Sigmoid colon (tissue), 7 donors: ENCODE results near the gene AMBP. TPM values are rescaled to one million over a fixed set of nuclear protein-coding genes. Genes with fewer than 3 reads are reported as not detected.

Experiments used
- DNase-seq: peaks from one replicate; pipeline ENCODE4 v3.0.0-alpha.2; 2019
- H3K27ac ChIP-seq, 4 donors: fragments of 200-600 bp; sonication (generic); one replicate each; pipeline ENCODE4 v1.5.1; 2016 to 2019; ENCODE audit warnings: mild to moderate bottlenecking in 1 of 4
- H3K27me3 ChIP-seq, 3 donors: fragments of 200-600 bp; sonication (generic); one replicate each; pipeline ENCODE4 v1.5.1; 2019; ENCODE audit warnings: mild to moderate bottlenecking in 1 of 3
- H3K36me3 ChIP-seq, 4 donors: fragments of 200-600 bp; sonication (generic); one replicate each; pipeline ENCODE4 v1.5.1; 2016 to 2019
- H3K4me1 ChIP-seq, 4 donors: fragments of 200-600 bp; sonication (generic); one replicate each; pipeline ENCODE4 v1.5.1; 2017 to 2019
- H3K4me3 ChIP-seq, 4 donors: fragments of 200-600 bp; sonication (generic); one replicate each; pipeline ENCODE4 v1.5.1; 2017 to 2019; ENCODE audit warnings: mild to moderate bottlenecking in 2 of 4, moderate library complexity in 1 of 4
- H3K9me3 ChIP-seq, 4 donors: fragments of 200-600 bp in 3 of 4; sonication (generic) in 3 of 4; one replicate each; pipeline versions ENCODE4 v1.5.1 to v1.6.1; 2013 to 2019
- EP300 ChIP-seq, 4 donors: sonication (generic); formaldehyde crosslinking; IDR thresholded peaks; one replicate each; pipeline ENCODE4 v1.6.1; 2017; ENCODE audit warnings: antibody characterized with exemption in 4 of 4
- POLR2A ChIP-seq, 2 donors: fragments of 450-650 bp; IDR thresholded peaks; one replicate each; pipeline ENCODE4 v1.6.1; 2016; ENCODE audit warnings: antibody characterized with exemption in 2 of 2, mild to moderate bottlenecking in 2 of 2, moderate library complexity in 2 of 2
- POLR2AphosphoS5 ChIP-seq, 4 donors: sonication (generic); formaldehyde crosslinking; IDR thresholded peaks; one replicate each; pipeline ENCODE4 v1.6.1; 2017; ENCODE audit warnings: antibody characterized with exemption in 4 of 4
- WGBS, 2 donors: extraction: QIAGEN DNeasy Blood & Tissue Kit; methylation state at CpG; one replicate each; pipeline ENCODE4 v1.1.7; 2013; 5-methylcytosine and 5-hydroxymethylcytosine counted together
- intact Hi-C: fragments of 100-400 bp; cut with DNase I; formaldehyde crosslinking; loops from one replicate; pipeline ENCODE4 v1.15.1; 2023
- polyA plus RNA-seq, 3 donors: library from polyadenylated mRNA; stranded (reverse); fragments of 200-250 nt; gene quantifications; one replicate each; pipeline ENCODE4 v1.2.3, GENCODE V29; 2013
- total RNA-seq, 4 donors: library from RNA; depleted of rRNA; stranded (reverse); fragments of >200 nt; gene quantifications; one replicate each; pipeline ENCODE4 v1.1.0, GENCODE V29; 2016
- TF ChIP-seq, protein P1 (sequence below), 4 experiments: fragments of 450-650 bp in 3 of 4; fragments of 200-600 bp in 1 of 4; IDR thresholded peaks; one replicate each; pipeline ENCODE4 v1.5.1; 2016 to 2019; ENCODE audit warnings: antibody characterized with exemption in 4 of 4, mild to moderate bottlenecking in 3 of 4, moderate library complexity in 2 of 4
- donor health status: healthy with polysubstance abuse.
- donor health status: Bipolar disorder and iron deficiency.
- donor health status: healthy.

AMBP gene
- total and polyA plus RNA-seq, 7 donors = 0.66 TPM; not detected in 6

DNA sequence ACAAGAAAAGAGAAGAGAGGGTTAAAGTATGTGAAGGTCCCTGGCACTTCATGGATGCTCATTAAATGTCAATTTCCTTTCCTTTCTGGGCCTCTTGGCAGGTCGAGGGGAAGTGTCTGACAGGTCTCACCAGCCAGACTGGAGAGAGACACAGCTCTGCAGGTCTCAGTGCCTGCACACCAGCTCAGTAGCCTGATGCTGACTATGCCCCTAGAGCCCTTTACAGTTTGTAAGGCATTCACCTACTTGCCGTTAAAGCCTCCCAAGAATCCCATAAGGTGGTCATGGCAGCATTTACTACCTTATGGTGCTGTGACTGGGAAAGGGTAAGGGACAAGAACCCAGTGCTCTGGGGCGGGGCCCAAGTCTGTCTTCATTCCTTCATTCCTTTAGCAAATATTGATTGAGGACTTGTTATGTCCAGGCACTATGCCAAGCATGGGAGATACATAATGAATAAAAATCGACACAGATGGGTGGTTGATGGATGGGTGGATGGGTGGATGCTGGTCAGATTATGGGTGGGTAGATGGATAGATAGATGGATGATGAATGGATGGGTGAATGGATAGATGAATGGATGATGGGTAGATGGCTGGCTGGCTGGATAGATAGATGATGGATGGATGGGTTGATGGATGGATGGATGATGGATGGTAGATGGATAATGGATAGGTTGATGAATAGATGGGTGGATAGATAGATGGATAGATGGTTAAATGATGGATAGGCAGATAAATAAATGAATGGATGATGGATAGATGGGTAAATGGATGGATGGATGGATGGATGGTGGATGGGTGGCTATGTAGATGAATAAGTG is 42.3 kb upstream of the AMBP start:
- TF ChIP-seq, protein P1, sequence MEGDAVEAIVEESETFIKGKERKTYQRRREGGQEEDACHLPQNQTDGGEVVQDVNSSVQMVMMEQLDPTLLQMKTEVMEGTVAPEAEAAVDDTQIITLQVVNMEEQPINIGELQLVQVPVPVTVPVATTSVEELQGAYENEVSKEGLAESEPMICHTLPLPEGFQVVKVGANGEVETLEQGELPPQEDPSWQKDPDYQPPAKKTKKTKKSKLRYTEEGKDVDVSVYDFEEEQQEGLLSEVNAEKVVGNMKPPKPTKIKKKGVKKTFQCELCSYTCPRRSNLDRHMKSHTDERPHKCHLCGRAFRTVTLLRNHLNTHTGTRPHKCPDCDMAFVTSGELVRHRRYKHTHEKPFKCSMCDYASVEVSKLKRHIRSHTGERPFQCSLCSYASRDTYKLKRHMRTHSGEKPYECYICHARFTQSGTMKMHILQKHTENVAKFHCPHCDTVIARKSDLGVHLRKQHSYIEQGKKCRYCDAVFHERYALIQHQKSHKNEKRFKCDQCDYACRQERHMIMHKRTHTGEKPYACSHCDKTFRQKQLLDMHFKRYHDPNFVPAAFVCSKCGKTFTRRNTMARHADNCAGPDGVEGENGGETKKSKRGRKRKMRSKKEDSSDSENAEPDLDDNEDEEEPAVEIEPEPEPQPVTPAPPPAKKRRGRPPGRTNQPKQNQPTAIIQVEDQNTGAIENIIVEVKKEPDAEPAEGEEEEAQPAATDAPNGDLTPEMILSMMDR (IDR thresholded peaks at IDR 0.05) = no peak
- no peak for TF ChIP-seq POLR2A (IDR thresholded peaks at IDR 0.05)
- TF ChIP-seq POLR2AphosphoS5 (IDR thresholded peaks at IDR 0.05) = no peak
- no peak for TF ChIP-seq EP300 (IDR thresholded peaks at IDR 0.05)
- intact Hi-C loops = no loop called here

DNA sequence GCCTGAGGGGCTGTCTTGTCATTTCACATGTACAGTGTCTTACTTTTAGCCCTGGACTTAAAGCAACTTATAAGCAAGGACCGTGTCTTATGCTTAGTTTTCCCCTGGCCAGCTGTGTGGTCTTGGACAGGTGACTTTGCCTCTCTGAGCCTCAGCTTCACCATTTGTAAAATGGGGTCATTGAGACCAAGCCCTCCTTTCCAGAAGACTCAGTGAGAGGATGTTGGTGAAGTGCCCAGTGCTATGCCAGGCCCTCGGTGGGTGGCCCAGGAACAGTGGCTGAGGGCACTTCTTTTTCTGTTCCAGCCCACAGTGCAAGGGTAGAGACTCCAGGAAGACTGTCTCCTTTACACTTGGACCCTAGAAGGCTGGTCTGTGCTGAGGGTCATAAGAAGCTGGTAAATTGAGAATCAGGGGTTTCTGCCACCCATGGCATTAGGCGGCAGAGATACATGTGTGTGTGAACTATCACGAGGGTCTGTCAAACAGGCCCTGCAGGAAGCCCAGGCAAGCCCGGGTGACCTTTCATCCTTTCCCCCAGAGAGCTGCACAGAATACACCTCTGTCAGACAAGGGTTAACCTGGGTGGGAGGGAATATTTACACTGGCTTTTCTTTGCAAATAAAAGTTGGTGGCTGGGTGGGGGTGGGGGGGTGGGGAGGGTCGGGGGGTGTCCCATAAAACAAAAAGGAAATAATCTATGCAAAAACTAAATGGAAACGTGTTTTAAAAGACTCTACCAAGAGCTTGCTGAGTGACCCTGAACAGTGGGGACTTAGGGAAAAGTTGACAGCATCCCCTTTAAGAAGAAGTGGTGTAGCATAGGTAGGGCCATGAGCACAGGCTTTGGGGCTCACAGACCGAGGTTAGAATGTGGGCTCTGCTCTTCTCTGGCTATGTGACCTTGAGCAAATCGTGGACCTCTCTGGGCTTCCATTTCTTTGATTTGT is 41.4 kb upstream of the AMBP start:
- no peaks in the 10 kb centered on the region for H3K9me3 ChIP-seq
- H3K27me3 ChIP-seq = peaks cover 0 to 7% (median 0%) of the 10 kb centered on the region in 3 donors
- no peaks in the 10 kb centered on the region for H3K36me3 ChIP-seq
- H3K27ac ChIP-seq = no peak overlapping the region
- 23 to 52% methylated on average over 9 of the region's 9 CpGs for WGBS, 2 donors
- H3K4me1 ChIP-seq = no peaks in the 10 kb centered on the region
- no peak for TF ChIP-seq EP300 (IDR thresholded peaks at IDR 0.05)
- TF ChIP-seq, protein P1 (IDR thresholded peaks at IDR 0.05) = no peak
- no peak for TF ChIP-seq POLR2AphosphoS5 (IDR thresholded peaks at IDR 0.05)
- no peak for TF ChIP-seq POLR2A (IDR thresholded peaks at IDR 0.05)
- H3K4me3 ChIP-seq = no peak overlapping the region
- no peak for DNase-seq
- intact Hi-C loops = no loop called here

More for the DNA sequence above, 42.3 kb upstream of the AMBP start:
- Histone ChIP-seq H3K4me1 (no peaks in the 10 kb centered on the region), H3K9me3 (no peaks in the 10 kb centered on the region), H3K27me3 (peaks cover 0 to 7% (median 0%) of the 10 kb centered on the region in 3 donors), H3K4me3 (no peak overlapping the region), H3K36me3 (no peaks in the 10 kb centered on the region), H3K27ac (no peak overlapping the region)
- DNase-seq = no peak
- 15 to 51% methylated on average over 4 of the region's 4 CpGs for WGBS, 2 donors

DNA sequence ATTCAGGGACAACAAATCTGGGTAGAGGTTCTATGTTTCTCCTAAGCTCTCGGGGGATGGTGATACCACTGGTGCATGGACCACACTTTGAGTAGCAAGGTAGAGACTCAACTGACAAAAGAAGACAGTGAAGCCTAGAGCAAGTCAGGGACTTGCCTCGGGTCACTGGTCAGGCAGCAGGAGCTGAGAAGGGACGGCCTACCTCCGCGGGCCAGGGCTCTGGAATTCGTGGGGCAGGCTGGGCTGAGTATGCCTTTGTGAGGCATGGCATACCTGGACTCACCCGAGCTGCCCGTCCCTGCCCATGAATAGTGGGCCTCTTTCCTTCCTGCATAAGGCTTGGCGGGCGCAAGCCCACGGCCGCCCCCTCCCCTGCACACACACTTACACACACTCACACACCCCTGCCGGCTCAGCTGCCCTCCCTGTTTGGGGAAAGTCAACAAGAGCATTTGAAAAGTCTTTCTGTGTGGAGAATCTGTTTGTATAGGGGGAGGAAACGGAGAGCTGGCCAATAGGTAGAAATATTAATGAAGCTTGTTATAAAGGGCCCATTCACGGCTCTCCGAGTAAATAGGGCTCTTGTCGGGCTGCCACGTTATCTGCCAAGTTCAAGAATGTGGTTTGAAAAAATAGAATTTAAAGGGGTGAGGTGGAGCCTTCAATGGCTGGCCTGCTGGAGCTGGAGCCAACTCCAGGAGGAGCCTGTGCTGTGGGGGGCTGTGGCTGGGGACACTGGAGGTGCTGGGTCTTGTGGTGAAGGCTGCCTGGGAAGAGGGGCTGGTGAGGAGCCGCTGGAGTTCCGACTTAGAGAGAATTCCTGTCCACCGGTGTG is 40.1 kb upstream of the AMBP start:
- Histone ChIP-seq H3K36me3 (no peaks in the 10 kb centered on the region), H3K9me3 (no peaks in the 10 kb centered on the region), H3K27ac (no peak overlapping the region), H3K4me1 (peaks cover 0 to 6% (median 4%) of the 10 kb centered on the region in 4 donors), H3K4me3 (no peak overlapping the region), H3K27me3 (peaks cover 0 to 7% (median 0%) of the 10 kb centered on the region in 3 donors)
- TF ChIP-seq EP300 (IDR thresholded peaks at IDR 0.05) (no peak), POLR2A (IDR thresholded peaks at IDR 0.05) (no peak), POLR2AphosphoS5 (IDR thresholded peaks at IDR 0.05) (no peak)
- TF ChIP-seq, protein P1 (IDR thresholded peaks at IDR 0.05) = no peak
- intact Hi-C loops = no loop called here
- DNase-seq = no peak
- 38 to 58% methylated on average over 21 of the region's 21 CpGs for WGBS, 2 donors

DNA sequence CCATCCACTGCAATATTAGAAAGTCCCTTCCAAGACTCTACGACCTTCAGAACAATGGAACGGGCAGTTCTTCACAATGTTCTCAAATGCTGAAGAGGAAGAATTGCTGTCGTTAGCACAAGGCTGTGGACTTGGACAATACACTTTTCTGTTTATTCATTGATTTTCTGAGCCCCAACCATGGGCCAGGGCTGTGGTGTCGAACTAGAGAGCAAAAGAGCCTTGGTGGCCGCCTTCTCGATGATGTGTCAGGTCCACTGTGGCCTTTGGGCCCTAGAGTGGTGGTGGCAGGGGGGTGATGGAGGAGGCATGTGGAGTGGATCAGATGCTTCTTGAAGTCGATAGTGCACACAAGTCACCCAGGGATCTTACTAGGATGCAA is 39.5 kb upstream of the AMBP start:
- H3K27me3 ChIP-seq = peaks cover 0 to 7% (median 0%) of the 10 kb centered on the region in 3 donors
- TF ChIP-seq, protein P1 (IDR thresholded peaks at IDR 0.05) = no peak
- TF ChIP-seq POLR2AphosphoS5 (IDR thresholded peaks at IDR 0.05) (no peak), POLR2A (IDR thresholded peaks at IDR 0.05) (no peak), EP300 (IDR thresholded peaks at IDR 0.05) (no peak)
- WGBS, 2 donors = 93 to 94% methylated on average over 7 of the region's 7 CpGs
- no peak overlapping the region for H3K27ac ChIP-seq
- no peak for DNase-seq
- no peaks in the 10 kb centered on the region for H3K9me3 ChIP-seq
- intact Hi-C loops = no loop called here
- H3K4me3 ChIP-seq = no peak overlapping the region
- peaks cover 0 to 12% (median 7%) of the 10 kb centered on the region in 4 donors for H3K4me1 ChIP-seq
- H3K36me3 ChIP-seq = no peaks in the 10 kb centered on the region
